ENCODE data around the gene PTPRJ. TPM values are rescaled to one million over a fixed set of nuclear protein-coding genes. Genes with fewer than 3 reads are reported as not detected.

The PTPRJ gene
- total RNA-seq, 1 donor from 2014 or later, result 5.9 TPM

GRCh38 chr11:48043991-48044512, 63.7 kb downstream of the PTPRJ start:
- Histone ChIP-seq H3K36me3 (no peaks in the 10 kb centered on the region), H3K27me3 (no peaks in the 10 kb centered on the region), H3K4me1 (no peaks in the 10 kb centered on the region), H3K27ac (no peak overlapping the region), H3K9me3 (no peaks in the 10 kb centered on the region), H3K4me3 (no peak overlapping the region)
- DNase-seq (ENCODE audit: low spot score in 2 of 2), result no peak
- TF ChIP-seq, protein P1, sequence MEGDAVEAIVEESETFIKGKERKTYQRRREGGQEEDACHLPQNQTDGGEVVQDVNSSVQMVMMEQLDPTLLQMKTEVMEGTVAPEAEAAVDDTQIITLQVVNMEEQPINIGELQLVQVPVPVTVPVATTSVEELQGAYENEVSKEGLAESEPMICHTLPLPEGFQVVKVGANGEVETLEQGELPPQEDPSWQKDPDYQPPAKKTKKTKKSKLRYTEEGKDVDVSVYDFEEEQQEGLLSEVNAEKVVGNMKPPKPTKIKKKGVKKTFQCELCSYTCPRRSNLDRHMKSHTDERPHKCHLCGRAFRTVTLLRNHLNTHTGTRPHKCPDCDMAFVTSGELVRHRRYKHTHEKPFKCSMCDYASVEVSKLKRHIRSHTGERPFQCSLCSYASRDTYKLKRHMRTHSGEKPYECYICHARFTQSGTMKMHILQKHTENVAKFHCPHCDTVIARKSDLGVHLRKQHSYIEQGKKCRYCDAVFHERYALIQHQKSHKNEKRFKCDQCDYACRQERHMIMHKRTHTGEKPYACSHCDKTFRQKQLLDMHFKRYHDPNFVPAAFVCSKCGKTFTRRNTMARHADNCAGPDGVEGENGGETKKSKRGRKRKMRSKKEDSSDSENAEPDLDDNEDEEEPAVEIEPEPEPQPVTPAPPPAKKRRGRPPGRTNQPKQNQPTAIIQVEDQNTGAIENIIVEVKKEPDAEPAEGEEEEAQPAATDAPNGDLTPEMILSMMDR (IDR thresholded peaks at IDR 0.05), result no peak
- intact Hi-C loops (cut with DNase I), result no loop called here

GRCh38 chr11:48044577-48044976, 64.2 kb downstream of the PTPRJ start:
- Histone ChIP-seq H3K4me1 (no peaks in the 10 kb centered on the region), H3K27me3 (no peaks in the 10 kb centered on the region), H3K27ac (no peak overlapping the region)

DNA sequence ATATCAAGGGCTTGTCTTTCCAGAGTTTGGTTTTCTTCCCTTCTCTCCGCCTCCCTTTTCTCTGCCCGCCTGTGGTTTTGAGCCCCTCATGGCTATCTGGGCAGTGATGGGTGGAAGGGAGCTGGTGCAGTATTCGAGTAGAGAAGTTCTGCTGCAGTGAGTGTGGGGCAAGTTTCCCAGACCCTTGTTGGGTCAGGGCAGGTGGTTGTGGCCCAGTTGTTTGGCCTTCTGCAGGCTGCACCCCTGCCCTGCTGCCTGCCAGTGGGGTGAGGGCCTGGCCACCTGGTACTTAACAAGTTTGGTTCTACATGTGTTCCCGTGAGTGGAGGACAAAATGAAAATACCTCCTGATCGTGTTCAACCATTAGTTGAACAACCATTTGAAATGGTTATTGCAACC, 65.2 kb downstream of the PTPRJ start:
- no peak for DNase-seq (ENCODE audit: low spot score in 2 of 2)
- H3K4me3 ChIP-seq, result no peak overlapping the region
- TF ChIP-seq, protein P1 (IDR thresholded peaks at IDR 0.05), result no peak
- no peak overlapping the region for H3K27ac ChIP-seq
- no peaks in the 10 kb centered on the region for H3K9me3 ChIP-seq
- intact Hi-C loops (cut with DNase I), result no loop called here
- no peaks in the 10 kb centered on the region for H3K27me3 ChIP-seq
- H3K36me3 ChIP-seq, result no peaks in the 10 kb centered on the region
- no peaks in the 10 kb centered on the region for H3K4me1 ChIP-seq

More at GRCh38 chr11:48044577-48044976, 64.2 kb downstream of the PTPRJ start:
- Histone ChIP-seq H3K36me3 (no peaks in the 10 kb centered on the region), H3K9me3 (no peaks in the 10 kb centered on the region), H3K4me3 (no peak overlapping the region)
- TF ChIP-seq, protein P1 (IDR thresholded peaks at IDR 0.05), result no peak
- intact Hi-C loops (cut with DNase I), result no loop called here
- peak in 1 of 2 donors; percentile 69 for DNase-seq (ENCODE audit: low spot score in 2 of 2)

GRCh38 chr11:48047616-48048015, 67.3 kb downstream of the PTPRJ start:
- no peak overlapping the region for H3K27ac ChIP-seq
- intact Hi-C loops (cut with DNase I), result no loop called here

GRCh38 chr11:48049036-48049435, 68.7 kb downstream of the PTPRJ start:
- Histone ChIP-seq H3K9me3 (no peaks in the 10 kb centered on the region), H3K4me3 (no peak overlapping the region), H3K36me3 (no peaks in the 10 kb centered on the region), H3K27me3 (no peaks in the 10 kb centered on the region), H3K4me1 (peaks cover 3 to 8% of the 10 kb centered on the region in 2 donors), H3K27ac (no peak overlapping the region)
- TF ChIP-seq, protein P1 (IDR thresholded peaks at IDR 0.05), result no peak
- intact Hi-C loops (cut with DNase I), result no loop called here
- DNase-seq (ENCODE audit: low spot score in 2 of 2), result no peak

More at GRCh38 chr11:48047616-48048015, 67.3 kb downstream of the PTPRJ start:
- Histone ChIP-seq H3K4me3 (no peak overlapping the region), H3K36me3 (no peaks in the 10 kb centered on the region), H3K4me1 (peaks cover 3 to 7% of the 10 kb centered on the region in 2 donors), H3K27me3 (no peaks in the 10 kb centered on the region), H3K9me3 (no peaks in the 10 kb centered on the region)
- no peak for DNase-seq (ENCODE audit: low spot score in 2 of 2)
- TF ChIP-seq, protein P1 (IDR thresholded peaks at IDR 0.05), result no peak

DNA sequence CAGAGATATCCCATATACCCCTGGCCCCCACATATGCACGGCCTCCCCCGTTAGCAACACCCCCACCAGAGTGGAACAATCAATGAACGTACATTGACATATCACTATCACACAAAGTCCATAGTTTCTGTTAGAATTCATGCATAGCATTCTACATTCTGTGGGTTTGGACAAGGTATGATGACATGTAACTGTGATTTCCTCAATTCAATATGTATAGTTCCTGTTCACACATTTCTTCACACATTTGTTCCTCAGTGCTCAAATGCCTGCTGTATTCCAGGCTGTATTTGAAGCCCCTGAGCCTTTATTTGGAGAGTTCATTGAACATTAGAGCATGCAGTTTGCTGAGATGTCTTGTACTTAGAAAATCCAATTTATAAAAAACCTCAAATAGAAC, 69.9 kb downstream of the PTPRJ start:
- no peaks in the 10 kb centered on the region for H3K27me3 ChIP-seq
- intact Hi-C loops (cut with DNase I), result no loop called here
- H3K4me3 ChIP-seq, result no peak overlapping the region
- no peak for DNase-seq (ENCODE audit: low spot score in 2 of 2)
- no peak overlapping the region for H3K27ac ChIP-seq
- H3K4me1 ChIP-seq, result peaks cover 3 to 8% of the 10 kb centered on the region in 2 donors
- H3K36me3 ChIP-seq, result no peaks in the 10 kb centered on the region
- H3K9me3 ChIP-seq, result no peaks in the 10 kb centered on the region
- TF ChIP-seq, protein P1 (IDR thresholded peaks at IDR 0.05), result no peak

Measured in ascending aorta (tissue), 2 donors.